ENCODE data around the gene SYNE1.
A peak's percentile ranks its signal among the peaks of the same experiment; 100 is the strongest.

SYNE1 gene

DNA sequence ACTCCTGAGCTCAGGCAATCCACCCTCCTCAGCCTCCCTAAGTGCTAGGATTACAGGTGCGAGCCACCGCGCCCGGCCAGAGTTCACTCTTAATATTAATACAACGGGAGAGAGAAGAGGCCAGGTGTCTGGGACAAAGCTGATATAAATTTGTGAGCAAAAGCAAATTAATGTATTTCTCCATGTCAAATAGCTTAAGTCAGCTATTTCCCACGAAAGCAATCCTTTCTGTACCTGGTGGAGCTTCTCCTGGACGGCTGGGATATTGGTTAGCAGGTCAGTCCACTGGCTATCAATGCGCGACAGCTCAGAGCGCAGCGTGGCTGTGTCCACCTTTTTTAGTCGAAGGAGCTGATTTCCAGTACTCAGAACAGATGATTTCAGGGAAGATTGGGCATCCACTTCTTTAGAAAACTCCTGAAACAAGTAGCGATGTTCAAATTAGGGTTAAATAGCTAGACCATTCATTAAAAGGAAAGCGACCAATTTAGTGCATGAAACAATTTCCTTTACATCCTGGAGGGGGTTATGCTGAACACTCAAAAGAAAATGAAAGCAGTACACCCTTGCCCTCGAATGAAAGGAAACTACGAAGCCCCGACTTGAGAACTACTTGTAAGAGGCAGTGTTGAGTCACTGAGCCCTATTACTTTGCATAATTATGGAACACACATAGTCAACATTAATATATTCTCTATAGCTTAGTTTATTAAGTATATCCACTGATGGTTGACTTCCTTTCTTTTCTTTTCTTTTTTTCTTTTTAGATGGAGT is 403.4 kb downstream of the SYNE1 start:
- DNase-seq (ENCODE audit: low spot score) = no peak

GRCh38 chr6:152232501-152233151 is 404.5 kb downstream of the SYNE1 start:
- no peak for DNase-seq (ENCODE audit: low spot score)

DNA sequence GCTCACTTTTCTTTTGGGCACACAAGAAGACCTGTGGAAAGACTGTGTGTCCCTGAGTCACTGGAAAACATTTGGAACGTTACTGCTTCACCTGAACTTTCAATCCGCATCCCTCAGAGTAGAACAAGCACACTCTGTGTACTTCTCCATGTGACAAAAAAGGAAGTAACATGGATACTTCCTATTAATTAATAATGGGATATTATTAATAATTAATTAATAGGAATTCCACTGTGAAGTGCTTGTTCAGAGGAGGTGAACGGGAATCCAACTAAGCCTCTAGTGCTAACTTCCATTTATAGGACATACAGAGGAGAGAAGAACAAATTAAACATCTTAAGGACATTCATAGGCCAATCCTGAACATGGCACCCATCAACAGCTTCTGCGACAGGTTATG is 407.8 kb downstream of the SYNE1 start:
- no peak for DNase-seq (ENCODE audit: low spot score)

DNA sequence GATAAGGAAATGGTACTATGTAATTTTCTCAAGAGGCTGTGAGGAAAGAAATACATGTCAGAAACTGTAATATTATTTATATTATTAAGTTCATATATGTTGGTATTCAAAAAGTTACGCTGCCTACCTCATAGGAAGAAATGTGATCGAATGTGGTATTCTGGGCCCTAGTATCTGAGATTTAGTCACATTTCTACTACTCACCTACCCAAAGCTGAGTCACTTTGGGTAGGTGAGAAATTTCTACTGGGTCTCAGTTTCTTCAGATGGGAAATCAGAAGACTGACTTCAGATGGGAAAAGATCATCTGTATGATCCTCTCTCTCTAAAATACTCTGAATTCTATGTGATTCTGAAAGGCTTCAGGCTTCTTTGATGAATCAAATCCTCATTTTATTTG is 411.0 kb downstream of the SYNE1 start:
- DNase-seq (ENCODE audit: low spot score) = no peak

GRCh38 chr6:152225241-152225934 is 411.8 kb downstream of the SYNE1 start:
- DNase-seq (ENCODE audit: low spot score) = no peak

DNA sequence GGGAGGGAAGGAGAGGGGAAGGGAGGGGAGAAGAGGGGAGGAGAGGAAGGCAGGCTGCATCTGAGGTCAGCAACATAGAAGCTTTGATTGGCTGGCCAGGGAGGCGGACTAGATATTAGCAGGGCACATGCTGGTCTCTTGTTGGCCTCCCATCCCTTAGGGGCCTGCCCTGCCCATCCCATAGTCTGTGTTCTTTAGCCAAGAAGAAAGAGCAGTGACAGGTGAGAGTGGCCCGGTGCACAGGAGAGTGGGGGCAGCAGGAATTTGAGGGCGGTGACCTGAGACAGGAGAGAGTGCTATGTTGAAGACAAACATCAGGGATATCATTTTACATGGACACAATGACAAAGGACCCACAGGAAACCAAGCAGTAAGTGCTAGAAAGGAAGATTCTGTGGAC is 413.5 kb downstream of the SYNE1 start:
- DNase-seq (ENCODE audit: low spot score) = no peak

DNA sequence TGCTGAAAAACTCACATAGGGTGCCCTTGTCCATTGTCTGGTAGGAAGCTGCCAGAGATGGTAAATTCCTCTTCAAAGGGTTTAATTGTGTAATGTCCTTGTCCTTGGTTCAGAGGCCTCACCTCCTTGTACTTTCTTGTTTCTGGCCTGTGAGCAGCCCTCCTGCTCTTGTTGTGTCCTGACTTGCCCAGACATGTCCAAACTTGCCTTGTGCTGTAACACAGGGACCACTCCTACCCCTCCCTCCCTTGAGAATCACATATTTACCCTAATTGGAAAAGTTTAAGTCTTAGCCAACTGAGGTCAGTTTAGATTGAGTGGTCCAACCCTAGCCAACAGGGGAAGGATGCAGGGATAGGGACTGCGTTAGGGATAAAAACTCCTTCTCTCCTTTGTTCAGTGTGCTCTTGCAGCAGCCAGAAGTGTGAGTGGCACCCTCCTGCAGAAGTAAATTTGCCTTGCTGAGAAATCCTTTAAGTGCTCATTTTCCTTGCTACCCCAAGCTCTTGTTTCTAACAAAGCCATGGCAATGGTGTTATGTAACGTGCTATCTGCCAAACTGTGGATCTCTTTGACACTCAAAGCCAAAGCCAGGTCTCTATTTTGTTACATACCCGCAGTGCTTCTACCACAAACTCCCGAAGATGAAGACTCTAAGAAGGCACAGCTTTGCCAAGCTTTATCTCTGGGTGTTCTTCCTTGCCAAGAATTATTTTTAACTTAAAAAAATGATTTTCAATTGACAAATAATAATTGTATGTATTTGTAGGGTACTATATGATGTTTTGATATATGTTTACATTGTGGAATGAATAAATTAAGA is 415.1 kb downstream of the SYNE1 start:
- DNase-seq (ENCODE audit: low spot score) = no peak

- no peak for DNase-seq (ENCODE audit: low spot score)
Observed at GRCh38 chr6:152220786-152221185, 416.4 kb downstream of the SYNE1 start.

DNA sequence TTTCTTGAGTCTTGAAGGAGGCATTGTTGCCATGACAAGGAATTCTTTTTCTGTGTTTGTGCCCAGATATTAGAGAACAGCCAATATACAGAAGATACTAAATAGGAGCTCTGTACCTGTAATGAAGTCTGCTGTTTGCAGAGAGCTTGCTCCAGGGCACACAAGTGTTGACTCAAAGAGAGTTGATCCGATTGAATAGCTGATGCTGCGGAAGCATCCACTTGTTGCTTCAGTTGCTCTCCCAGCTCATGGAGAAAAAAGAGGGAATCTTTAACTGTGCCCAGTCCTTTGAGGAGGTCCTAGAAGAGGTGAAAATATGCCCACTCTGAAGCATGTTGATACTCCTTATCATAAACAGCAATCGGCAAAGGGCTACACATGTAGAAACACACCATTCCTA is 418.3 kb downstream of the SYNE1 start:
- no peak for DNase-seq (ENCODE audit: low spot score)

DNA sequence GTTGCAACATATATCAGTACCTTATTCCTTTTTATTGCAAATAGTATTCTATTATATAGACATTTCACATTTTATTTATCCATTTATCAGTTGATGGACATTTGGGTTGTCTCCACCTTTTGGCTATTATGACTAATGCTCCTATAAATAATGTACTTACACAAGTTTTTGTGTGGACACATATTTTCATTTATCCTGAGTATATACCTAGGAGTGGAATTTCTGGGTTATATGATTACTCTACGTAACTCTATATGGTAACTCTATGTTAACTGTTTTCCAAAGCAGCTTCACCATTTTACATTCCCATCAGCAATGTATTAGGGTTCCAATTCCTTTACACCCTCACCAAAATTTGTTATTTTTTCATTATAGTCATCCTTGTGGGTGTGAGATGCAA is 424.7 kb downstream of the SYNE1 start:
- DNase-seq (ENCODE audit: low spot score) = no peak

GRCh38 chr6:152209211-152209610 is 428.0 kb downstream of the SYNE1 start:
- no peak for DNase-seq (ENCODE audit: low spot score)

GRCh38 chr6:152207915-152208714 is 429.0 kb downstream of the SYNE1 start:
- no peak for DNase-seq (ENCODE audit: low spot score)

GRCh38 chr6:152206072-152206818 is 430.9 kb downstream of the SYNE1 start:
- peak; percentile 10 for DNase-seq (ENCODE audit: low spot score)

- no peak for DNase-seq (ENCODE audit: low spot score)
Observed at GRCh38 chr6:152204591-152204990, 432.6 kb downstream of the SYNE1 start.

- DNase-seq (ENCODE audit: low spot score) = no peak
Observed at GRCh38 chr6:152201120-152201519, 436.0 kb downstream of the SYNE1 start.

GRCh38 chr6:152195896-152196295 is 441.3 kb downstream of the SYNE1 start:
- no peak for DNase-seq (ENCODE audit: low spot score)

GRCh38 chr6:152189736-152190135 is 447.4 kb downstream of the SYNE1 start:
- DNase-seq (ENCODE audit: low spot score) = no peak

- no peak for DNase-seq (ENCODE audit: low spot score)
Observed at GRCh38 chr6:152188011-152188410, 449.2 kb downstream of the SYNE1 start.

GRCh38 chr6:152186840-152187239 is 450.3 kb downstream of the SYNE1 start:
- DNase-seq (ENCODE audit: low spot score) = no peak

- no peak for DNase-seq (ENCODE audit: low spot score)
Observed at GRCh38 chr6:152184917-152185574, 452.1 kb downstream of the SYNE1 start.
